SK-N-SH (cell line): Measurements from ENCODE around the gene NRG3. TPM values are rescaled to one million over a fixed set of nuclear protein-coding genes. Genes with fewer than 3 reads are reported as not detected.

Experiments
- CTCF ChIA-PET: fragments of 300-600, 350-600 bp; formaldehyde crosslinking; extraction: SDS; loops from one replicate; lab custom pipeline; 2021; lab: Yijun Ruan, JAX
- POLR2A ChIA-PET: fragments of 350-600 bp; sonication (Branson Sonifier 250); formaldehyde crosslinking; extraction: SDS; loops from one replicate; lab custom pipeline; 2020; ENCODE audit warnings: antibody characterized with exemption, inconsistent platforms; lab: Yijun Ruan, JAX
- DNase-seq: peaks from one replicate; pipeline ENCODE4 v3.0.0; 2012
- H2AFZ ChIP-seq: fragments of 200-600 bp; sonication (generic); 2 replicates; pipeline ENCODE4 v1.8.1; 2016; ENCODE audit warnings: antibody characterized with exemption, mild to moderate bottlenecking, low read depth
- H3F3A ChIP-seq: fragments of 200-600 bp; sonication (generic); replicated peaks from 2 replicates; pipeline ENCODE3; 2016; ENCODE audit warnings: antibody characterized with exemption, mild to moderate bottlenecking; ENCODE audit not compliant: insufficient read depth
- H3K27ac ChIP-seq, 2 experiments: fragments of 200-500 bp in 1 of 2; fragments of 200-600 bp in 1 of 2; sonication (Bioruptor generic) in 1 of 2; sonication (generic), shearing (Covaris generic) in 1 of 2; 2 replicates each; pipeline versions ENCODE4 v1.5.1 to v1.6.1; 2014 to 2016; ENCODE audit warnings: low read depth in 2 of 2, inconsistent platforms in 1 of 2, low read length in 1 of 2, mild to moderate bottlenecking in 1 of 2, mixed read lengths in 1 of 2
- H3K27me3 ChIP-seq: fragments of 200-600 bp; sonication (generic), shearing (Covaris generic); 2 replicates; pipeline ENCODE4 v1.6.1; 2016; ENCODE audit warnings: mixed run types; ENCODE audit not compliant: insufficient read depth
- H3K36me3 ChIP-seq, 2 experiments: fragments of 200-500 bp in 1 of 2; fragments of 200-600 bp in 1 of 2; sonication (Bioruptor generic) in 1 of 2; sonication (generic) in 1 of 2; replicated peaks in 1 of 2; 2 replicates each; pipeline versions ENCODE3 to v1.5.1; 2014 to 2016; ENCODE audit warnings: low read length in 1 of 2, mild to moderate bottlenecking in 1 of 2; ENCODE audit not compliant: insufficient read depth in 2 of 2, control insufficient read depth in 1 of 2
- H3K4me1 ChIP-seq, 2 experiments: fragments of 200-500 bp in 1 of 2; fragments of 200-600 bp in 1 of 2; sonication (Bioruptor generic) in 1 of 2; sonication (generic), shearing (Covaris generic) in 1 of 2; 2 replicates each; pipeline versions ENCODE4 v1.5.1 to v1.6.1; 2014 to 2016; ENCODE audit warnings: low read depth in 1 of 2, low read length in 1 of 2, mixed run types in 1 of 2; ENCODE audit not compliant: insufficient read depth in 2 of 2, control insufficient read depth in 1 of 2
- H3K4me2 ChIP-seq: fragments of 200-600 bp; sonication (generic), shearing (Covaris generic); 2 replicates; pipeline ENCODE4 v1.6.1; 2017; ENCODE audit warnings: mixed run types
- H3K4me3 ChIP-seq, 2 experiments: fragments of 200-500 bp in 1 of 2; fragments of 200-600 bp in 1 of 2; sonication (Bioruptor generic) in 1 of 2; sonication (generic), shearing (Covaris generic) in 1 of 2; 2 replicates each; pipeline versions ENCODE4 v1.5.1 to v1.8.1; 2014 to 2016; ENCODE audit warnings: low read depth in 2 of 2, inconsistent platforms in 1 of 2, low read length in 1 of 2, mild to moderate bottlenecking in 1 of 2, mixed read lengths in 1 of 2, moderate library complexity in 1 of 2
- H3K79me2 ChIP-seq: fragments of 200-600 bp; sonication (generic); 2 replicates; pipeline ENCODE4 v1.8.1; 2017; ENCODE audit warnings: mild to moderate bottlenecking; ENCODE audit not compliant: insufficient read depth
- H3K9ac ChIP-seq: fragments of 200-600 bp; sonication (generic); 2 replicates; pipeline ENCODE4 v1.6.1; 2017; ENCODE audit warnings: mixed run types
- H3K9me2 ChIP-seq: fragments of 200-600 bp; sonication (generic); 2 replicates; pipeline ENCODE4 v1.6.1; 2017; ENCODE audit warnings: mixed run types
- H3K9me3 ChIP-seq: fragments of 200-600 bp; sonication (generic); 2 replicates; pipeline ENCODE4 v1.6.1; 2017; ENCODE audit warnings: mixed run types, mild to moderate bottlenecking, moderate library complexity
- H4K20me1 ChIP-seq: fragments of 200-600 bp; sonication (generic); 2 replicates; pipeline ENCODE4 v1.6.1; 2017; ENCODE audit warnings: mild to moderate bottlenecking, mixed run types; ENCODE audit not compliant: insufficient read depth
- ELF1 ChIP-seq: IDR thresholded peaks from 2 replicates; pipeline ENCODE4 v1.4.0; 2012
- FOXJ3 ChIP-seq: sonication (generic); formaldehyde crosslinking; IDR thresholded peaks from 2 replicates; pipeline ENCODE4 v1.5.1; 2020; ENCODE audit warnings: mild to moderate bottlenecking, missing genetic modification reagents
- FOXM1 ChIP-seq: IDR thresholded peaks from 2 replicates; pipeline ENCODE4 v1.4.0; 2012; ENCODE audit warnings: low read depth, mild to moderate bottlenecking
- GABPA ChIP-seq: IDR thresholded peaks from 2 replicates; pipeline ENCODE4 v1.4.0; 2012; ENCODE audit warnings: low read depth, mild to moderate bottlenecking
- GATA2 ChIP-seq: sonication (generic); formaldehyde crosslinking; IDR thresholded peaks from 2 replicates; pipeline ENCODE4 v1.5.0; 2020; ENCODE audit warnings: mild to moderate bottlenecking, missing genetic modification reagents
- JUND ChIP-seq: IDR thresholded peaks from 2 replicates; pipeline ENCODE4 v1.4.0; 2012
- MEF2A ChIP-seq: IDR thresholded peaks from 2 replicates; pipeline ENCODE4 v1.4.0; 2012; ENCODE audit warnings: low read depth, borderline replicate concordance
- MXI1 ChIP-seq: IDR thresholded peaks from 2 replicates; pipeline ENCODE4 v1.6.1; 2012; ENCODE audit warnings: mild to moderate bottlenecking, low read depth, low read length, improper control_type of control experiment
- NFIC ChIP-seq: IDR thresholded peaks from 2 replicates; pipeline ENCODE4 v1.4.0; 2012; ENCODE audit warnings: borderline replicate concordance
- NRF1 ChIP-seq: IDR thresholded peaks from 2 replicates; pipeline ENCODE4 v1.6.1; 2012; ENCODE audit warnings: low read depth, mild to moderate bottlenecking, low read length
- RCOR1 ChIP-seq: fragments of 150-350 bp; IDR thresholded peaks from 2 replicates; pipeline ENCODE4 v1.6.1; 2017; ENCODE audit warnings: antibody characterized with exemption, low read length
- RXRA ChIP-seq: IDR thresholded peaks from 2 replicates; pipeline ENCODE4 v1.4.0; 2012; ENCODE audit warnings: low read depth, mild to moderate bottlenecking, borderline replicate concordance
- SMC3 ChIP-seq: IDR thresholded peaks from 2 replicates; pipeline ENCODE4 v1.6.1; 2012; ENCODE audit warnings: low read depth, low read length, improper control_type of control experiment
- TCF12 ChIP-seq: IDR thresholded peaks from 2 replicates; pipeline ENCODE4 v1.4.0; 2012
- TEAD4 ChIP-seq: IDR thresholded peaks from 2 replicates; pipeline ENCODE4 v1.4.0; 2012; ENCODE audit warnings: mild to moderate bottlenecking, borderline replicate concordance; ENCODE audit not compliant: insufficient read depth
- USF1 ChIP-seq: IDR thresholded peaks from 2 replicates; pipeline ENCODE4 v1.4.0; 2012; ENCODE audit warnings: low read depth, borderline replicate concordance
- YY1 ChIP-seq: IDR thresholded peaks from 2 replicates; pipeline ENCODE4 v1.4.0; 2012; ENCODE audit warnings: low read depth, mild to moderate bottlenecking
- WGBS: methylation state at CpG from one replicate; pipeline ENCODE4 v1.1.6; 2017; ENCODE audit warnings: low lambda C conversion rate; 5-methylcytosine and 5-hydroxymethylcytosine counted together
- polyA plus RNA-seq, 3 experiments: library from polyadenylated mRNA; depleted of rRNA; stranded (reverse); fragments of >200 nt; gene quantifications; 2 replicates each; pipeline ENCODE4 v1.2.3, GENCODE V29; 2012
- TF ChIP-seq, protein P1 (sequence below): IDR thresholded peaks from 2 replicates; pipeline ENCODE4; 2012
- TF ChIP-seq, protein P2 (sequence below): IDR thresholded peaks from 2 replicates; pipeline ENCODE4 v1.6.1; 2012; ENCODE audit warnings: mild to moderate bottlenecking, low read depth, low read length, moderate library complexity
- TF ChIP-seq, protein P3 (sequence below): fragments of 150-350 bp; IDR thresholded peaks from 2 replicates; pipeline ENCODE4 v1.6.1; 2017; ENCODE audit warnings: antibody characterized with exemption, low read length, low read depth, borderline replicate concordance

The NRG3 gene
- polyA plus RNA-seq, 1 of the 3 experiments (the other 2 are of a cell fraction): 0.03 TPM

DNA sequence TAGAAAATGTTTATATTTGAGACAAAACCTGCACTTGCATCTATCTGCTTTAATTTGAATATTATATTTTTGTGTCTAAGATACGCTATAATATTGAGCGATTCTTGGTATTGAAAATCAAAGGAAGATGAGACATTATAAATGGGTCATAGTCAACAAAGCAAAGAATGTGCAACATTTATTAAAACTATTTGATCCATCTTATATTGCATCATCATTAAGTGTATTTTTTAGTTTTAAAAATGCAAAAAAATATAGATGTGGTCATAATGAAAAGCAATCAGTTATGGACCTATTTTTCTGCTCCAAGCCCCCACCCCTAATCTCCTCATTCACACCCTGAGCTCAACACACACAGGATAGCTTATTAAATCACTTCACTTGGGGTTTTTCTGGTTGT is 847.3 kb downstream of the NRG3 start (continued):
- TF ChIP-seq NFIC (no peak), ELF1 (no peak), NRF1 (no peak), MEF2A (no peak), USF1 (no peak)
- TF ChIP-seq, protein P1, sequence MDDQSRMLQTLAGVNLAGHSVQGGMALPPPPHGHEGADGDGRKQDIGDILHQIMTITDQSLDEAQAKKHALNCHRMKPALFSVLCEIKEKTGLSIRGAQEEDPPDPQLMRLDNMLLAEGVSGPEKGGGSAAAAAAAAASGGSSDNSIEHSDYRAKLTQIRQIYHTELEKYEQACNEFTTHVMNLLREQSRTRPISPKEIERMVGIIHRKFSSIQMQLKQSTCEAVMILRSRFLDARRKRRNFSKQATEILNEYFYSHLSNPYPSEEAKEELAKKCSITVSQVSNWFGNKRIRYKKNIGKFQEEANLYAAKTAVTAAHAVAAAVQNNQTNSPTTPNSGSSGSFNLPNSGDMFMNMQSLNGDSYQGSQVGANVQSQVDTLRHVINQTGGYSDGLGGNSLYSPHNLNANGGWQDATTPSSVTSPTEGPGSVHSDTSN: no peak

DNA sequence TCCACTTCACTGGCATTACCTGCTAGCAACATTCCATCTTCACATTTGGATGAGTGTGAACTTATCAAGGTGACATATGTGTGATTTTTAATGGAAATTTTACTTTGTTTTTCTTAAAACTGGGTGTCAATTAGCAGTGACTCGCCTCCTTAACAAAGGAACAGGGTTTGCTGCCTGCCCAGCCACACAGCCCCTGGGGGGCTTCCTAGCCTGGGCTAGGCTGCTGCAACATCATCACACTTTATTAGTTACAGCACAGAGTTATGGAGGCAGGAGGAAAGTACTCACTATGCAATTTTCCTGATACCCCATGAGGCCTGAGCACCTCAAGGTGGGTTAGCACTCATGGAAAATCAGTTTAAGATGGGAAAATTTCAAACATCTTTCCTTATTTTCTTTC is 861.3 kb downstream of the NRG3 start:
- Histone ChIP-seq H3K27me3 (no peaks in the 10 kb centered on the region), H3K79me2 (no peaks in the 10 kb centered on the region), H3K9ac (no peak overlapping the region), H3K36me3 (no peaks in the 10 kb centered on the region)
- DNase-seq: no peak
- POLR2A ChIA-PET: no interaction called here
- CTCF ChIA-PET: interaction anchor here (1.3 kb wide), 1 partner anchor 27 kb away, joined by 3 read pairs; no protein-coding TSS in a partner anchor
- TF ChIP-seq USF1 (no peak), FOXJ3 (CRISPR knock-in tag) (no peak), FOXM1 (no peak), GABPA (no peak), MEF2A (no peak), SMC3 (no peak), YY1 (no peak), JUND (no peak), RCOR1 (no peak), MXI1 (no peak), TCF12 (no peak), RXRA (no peak), GATA2 (CRISPR knock-in tag) (no peak), TEAD4 (no peak)
- TF ChIP-seq, protein P1: no peak
- TF ChIP-seq, protein P2, sequence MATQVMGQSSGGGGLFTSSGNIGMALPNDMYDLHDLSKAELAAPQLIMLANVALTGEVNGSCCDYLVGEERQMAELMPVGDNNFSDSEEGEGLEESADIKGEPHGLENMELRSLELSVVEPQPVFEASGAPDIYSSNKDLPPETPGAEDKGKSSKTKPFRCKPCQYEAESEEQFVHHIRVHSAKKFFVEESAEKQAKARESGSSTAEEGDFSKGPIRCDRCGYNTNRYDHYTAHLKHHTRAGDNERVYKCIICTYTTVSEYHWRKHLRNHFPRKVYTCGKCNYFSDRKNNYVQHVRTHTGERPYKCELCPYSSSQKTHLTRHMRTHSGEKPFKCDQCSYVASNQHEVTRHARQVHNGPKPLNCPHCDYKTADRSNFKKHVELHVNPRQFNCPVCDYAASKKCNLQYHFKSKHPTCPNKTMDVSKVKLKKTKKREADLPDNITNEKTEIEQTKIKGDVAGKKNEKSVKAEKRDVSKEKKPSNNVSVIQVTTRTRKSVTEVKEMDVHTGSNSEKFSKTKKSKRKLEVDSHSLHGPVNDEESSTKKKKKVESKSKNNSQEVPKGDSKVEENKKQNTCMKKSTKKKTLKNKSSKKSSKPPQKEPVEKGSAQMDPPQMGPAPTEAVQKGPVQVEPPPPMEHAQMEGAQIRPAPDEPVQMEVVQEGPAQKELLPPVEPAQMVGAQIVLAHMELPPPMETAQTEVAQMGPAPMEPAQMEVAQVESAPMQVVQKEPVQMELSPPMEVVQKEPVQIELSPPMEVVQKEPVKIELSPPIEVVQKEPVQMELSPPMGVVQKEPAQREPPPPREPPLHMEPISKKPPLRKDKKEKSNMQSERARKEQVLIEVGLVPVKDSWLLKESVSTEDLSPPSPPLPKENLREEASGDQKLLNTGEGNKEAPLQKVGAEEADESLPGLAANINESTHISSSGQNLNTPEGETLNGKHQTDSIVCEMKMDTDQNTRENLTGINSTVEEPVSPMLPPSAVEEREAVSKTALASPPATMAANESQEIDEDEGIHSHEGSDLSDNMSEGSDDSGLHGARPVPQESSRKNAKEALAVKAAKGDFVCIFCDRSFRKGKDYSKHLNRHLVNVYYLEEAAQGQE: no peak
- TF ChIP-seq, protein P3, sequence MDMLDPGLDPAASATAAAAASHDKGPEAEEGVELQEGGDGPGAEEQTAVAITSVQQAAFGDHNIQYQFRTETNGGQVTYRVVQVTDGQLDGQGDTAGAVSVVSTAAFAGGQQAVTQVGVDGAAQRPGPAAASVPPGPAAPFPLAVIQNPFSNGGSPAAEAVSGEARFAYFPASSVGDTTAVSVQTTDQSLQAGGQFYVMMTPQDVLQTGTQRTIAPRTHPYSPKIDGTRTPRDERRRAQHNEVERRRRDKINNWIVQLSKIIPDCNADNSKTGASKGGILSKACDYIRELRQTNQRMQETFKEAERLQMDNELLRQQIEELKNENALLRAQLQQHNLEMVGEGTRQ: no peak
- TF ChIP-seq, all 33 proteins: peak for 0
- Histone ChIP-seq H3K4me3 (no peak overlapping the region), H3K9me3 (no peaks in the 10 kb centered on the region), H3K9me2 (no peaks in the 10 kb centered on the region), H3F3A (no peaks in the 10 kb centered on the region), H3K4me1 (peaks cover 0 to 3% of the 10 kb centered on the region in 2 experiments; a peak in 1 of 4 replicates), H3K4me2 (no peak overlapping the region), H2AFZ (no peak overlapping the region), H3K27ac (no peak overlapping the region), H4K20me1 (no peaks in the 10 kb centered on the region)
- 42% methylated on average over 1 of the region's 1 CpG for WGBS
